ENCODE results near the gene ZNF467. TPM values are rescaled to one million over a fixed set of nuclear protein-coding genes. Genes with fewer than 3 reads are reported as not detected.

The ZNF467 gene
- total RNA-seq, 4 donors from 2014 or later: 1.2 to 4.4 (median 2.0) TPM

DNA sequence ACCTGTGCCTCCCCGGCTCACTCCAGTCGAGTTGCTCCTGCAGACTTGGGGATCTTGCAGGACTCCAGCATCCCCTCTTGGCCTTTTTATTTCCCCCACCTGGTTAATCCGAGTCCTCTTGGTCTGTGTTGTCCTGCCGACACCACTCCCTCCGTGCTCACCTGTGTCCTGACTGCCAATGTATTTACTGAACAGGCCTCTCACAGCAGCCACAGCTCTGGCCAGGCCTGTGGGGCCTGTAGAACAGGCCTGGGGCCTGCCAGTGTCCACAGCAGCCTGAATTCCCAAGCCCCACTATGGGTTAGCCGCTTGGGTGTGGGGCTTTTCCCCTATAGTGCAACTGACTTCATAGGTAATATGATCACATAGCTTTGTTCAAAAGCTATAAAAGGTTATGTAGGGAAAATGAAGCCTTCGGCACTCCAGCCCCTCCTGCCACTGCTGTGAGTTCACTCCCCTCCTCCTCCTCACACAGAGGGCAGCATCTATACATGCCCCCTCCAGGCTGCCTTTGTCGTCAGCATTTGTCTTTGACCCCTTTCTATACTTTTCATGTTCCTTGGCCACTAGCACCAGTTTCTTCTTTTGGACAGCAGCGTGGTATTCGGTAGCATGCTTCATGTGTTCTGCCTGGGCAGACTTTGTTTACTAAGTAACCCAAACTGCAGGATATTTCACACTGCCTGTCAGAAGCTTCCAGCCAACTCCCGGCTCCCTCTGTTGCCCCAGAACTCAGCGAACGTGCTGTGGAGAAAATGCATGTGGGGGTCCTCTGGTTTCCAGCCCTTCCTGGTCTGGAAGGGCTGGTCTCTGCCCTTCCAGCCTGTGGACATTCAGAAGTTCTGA lies 46.1 kb downstream of the ZNF467 start:
- H3K36me3 ChIP-seq: peaks cover 21 to 100% (median 28%) of the 10 kb centered on the region in 3 donors
- TF ChIP-seq POLR2A (IDR thresholded peaks at IDR 0.05): no peak
- TF ChIP-seq, protein P1, sequence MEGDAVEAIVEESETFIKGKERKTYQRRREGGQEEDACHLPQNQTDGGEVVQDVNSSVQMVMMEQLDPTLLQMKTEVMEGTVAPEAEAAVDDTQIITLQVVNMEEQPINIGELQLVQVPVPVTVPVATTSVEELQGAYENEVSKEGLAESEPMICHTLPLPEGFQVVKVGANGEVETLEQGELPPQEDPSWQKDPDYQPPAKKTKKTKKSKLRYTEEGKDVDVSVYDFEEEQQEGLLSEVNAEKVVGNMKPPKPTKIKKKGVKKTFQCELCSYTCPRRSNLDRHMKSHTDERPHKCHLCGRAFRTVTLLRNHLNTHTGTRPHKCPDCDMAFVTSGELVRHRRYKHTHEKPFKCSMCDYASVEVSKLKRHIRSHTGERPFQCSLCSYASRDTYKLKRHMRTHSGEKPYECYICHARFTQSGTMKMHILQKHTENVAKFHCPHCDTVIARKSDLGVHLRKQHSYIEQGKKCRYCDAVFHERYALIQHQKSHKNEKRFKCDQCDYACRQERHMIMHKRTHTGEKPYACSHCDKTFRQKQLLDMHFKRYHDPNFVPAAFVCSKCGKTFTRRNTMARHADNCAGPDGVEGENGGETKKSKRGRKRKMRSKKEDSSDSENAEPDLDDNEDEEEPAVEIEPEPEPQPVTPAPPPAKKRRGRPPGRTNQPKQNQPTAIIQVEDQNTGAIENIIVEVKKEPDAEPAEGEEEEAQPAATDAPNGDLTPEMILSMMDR (IDR thresholded peaks at IDR 0.05): no peak

DNA sequence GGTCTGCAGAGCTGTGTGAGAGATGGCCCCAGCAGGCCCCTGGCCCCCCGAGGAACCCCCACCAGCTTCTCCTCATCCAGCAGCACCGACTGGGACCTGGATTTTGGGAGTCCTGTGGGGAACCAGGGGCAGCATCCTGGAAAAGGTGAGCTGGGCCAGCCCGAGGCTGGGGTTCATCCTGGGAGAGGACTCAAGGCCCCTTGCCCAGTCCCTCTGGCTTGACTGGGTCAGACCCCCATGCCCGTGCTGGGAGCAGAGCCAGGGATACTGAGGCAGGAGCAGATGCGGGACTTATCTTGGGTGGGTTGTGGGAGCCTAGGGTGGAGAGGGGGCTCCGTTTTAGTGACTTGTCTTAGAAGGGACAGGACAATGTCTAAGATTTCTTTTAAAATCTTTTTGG lies 47.5 kb downstream of the ZNF467 start:
- Histone ChIP-seq H3K4me3 (no peak overlapping the region), H3K4me1 (peaks cover 0 to 15% (median 0%) of the 10 kb centered on the region in 3 donors), H3K9me3 (no peaks in the 10 kb centered on the region), H3K36me3 (peaks cover 24 to 100% (median 28%) of the 10 kb centered on the region in 3 donors), H3K27ac (no peak overlapping the region), H3K27me3 (no peaks in the 10 kb centered on the region)
- no peak for DNase-seq
- WGBS, 2 donors: 69 to 100% methylated on average over 2 to 3 of the region's 6 CpGs
- intact Hi-C loops (cut with DNase I): no loop called here
- TF ChIP-seq POLR2A (IDR thresholded peaks at IDR 0.05): no peak
- TF ChIP-seq, protein P1 (IDR thresholded peaks at IDR 0.05): no peak

More for the DNA sequence above, 46.1 kb downstream of the ZNF467 start:
- intact Hi-C loops (cut with DNase I): no loop called here
- 84 to 85% methylated on average over 11 to 13 of the region's 13 CpGs for WGBS, 2 donors
- DNase-seq: no peak
- no peak overlapping the region for H3K4me3 ChIP-seq
- peak overlapping the region in 1 of 4 donors; percentile 30 for H3K27ac ChIP-seq
- H3K4me1 ChIP-seq: peaks cover 0 to 20% (median 0%) of the 10 kb centered on the region in 3 donors
- no peaks in the 10 kb centered on the region for H3K9me3 ChIP-seq
- H3K27me3 ChIP-seq: no peaks in the 10 kb centered on the region

DNA sequence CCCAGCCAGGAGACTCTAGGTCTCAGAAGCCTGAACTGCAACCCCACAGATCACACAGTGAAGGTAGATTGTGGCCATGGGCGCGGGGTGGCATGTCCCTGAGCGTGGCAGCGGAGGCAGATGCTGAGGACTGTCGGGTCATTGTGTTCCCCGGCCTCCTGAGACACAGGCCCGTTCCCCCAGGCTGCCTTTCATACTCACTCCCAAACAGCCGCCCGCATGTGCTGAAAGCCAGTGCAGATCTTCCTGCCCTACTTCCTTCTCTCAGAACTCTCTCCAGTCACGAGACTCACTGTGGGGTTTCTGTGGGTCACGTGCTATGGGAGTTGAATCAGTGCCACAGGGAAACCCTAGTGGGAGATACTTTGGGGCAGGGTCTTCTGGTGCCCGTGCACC lies 48.0 kb downstream of the ZNF467 start:
- Histone ChIP-seq H3K27me3 (no peaks in the 10 kb centered on the region), H3K36me3 (peaks cover 24 to 100% (median 28%) of the 10 kb centered on the region in 3 donors), H3K4me3 (no peak overlapping the region), H3K9me3 (no peaks in the 10 kb centered on the region), H3K4me1 (peaks cover 0 to 20% (median 0%) of the 10 kb centered on the region in 3 donors), H3K27ac (no peak overlapping the region)
- intact Hi-C loops (cut with DNase I): no loop called here
- DNase-seq: no peak
- WGBS, 2 donors: 65 to 80% methylated on average over 4 to 11 of the region's 12 CpGs
- TF ChIP-seq, protein P1 (IDR thresholded peaks at IDR 0.05): no peak
- TF ChIP-seq POLR2A (IDR thresholded peaks at IDR 0.05): no peak

DNA sequence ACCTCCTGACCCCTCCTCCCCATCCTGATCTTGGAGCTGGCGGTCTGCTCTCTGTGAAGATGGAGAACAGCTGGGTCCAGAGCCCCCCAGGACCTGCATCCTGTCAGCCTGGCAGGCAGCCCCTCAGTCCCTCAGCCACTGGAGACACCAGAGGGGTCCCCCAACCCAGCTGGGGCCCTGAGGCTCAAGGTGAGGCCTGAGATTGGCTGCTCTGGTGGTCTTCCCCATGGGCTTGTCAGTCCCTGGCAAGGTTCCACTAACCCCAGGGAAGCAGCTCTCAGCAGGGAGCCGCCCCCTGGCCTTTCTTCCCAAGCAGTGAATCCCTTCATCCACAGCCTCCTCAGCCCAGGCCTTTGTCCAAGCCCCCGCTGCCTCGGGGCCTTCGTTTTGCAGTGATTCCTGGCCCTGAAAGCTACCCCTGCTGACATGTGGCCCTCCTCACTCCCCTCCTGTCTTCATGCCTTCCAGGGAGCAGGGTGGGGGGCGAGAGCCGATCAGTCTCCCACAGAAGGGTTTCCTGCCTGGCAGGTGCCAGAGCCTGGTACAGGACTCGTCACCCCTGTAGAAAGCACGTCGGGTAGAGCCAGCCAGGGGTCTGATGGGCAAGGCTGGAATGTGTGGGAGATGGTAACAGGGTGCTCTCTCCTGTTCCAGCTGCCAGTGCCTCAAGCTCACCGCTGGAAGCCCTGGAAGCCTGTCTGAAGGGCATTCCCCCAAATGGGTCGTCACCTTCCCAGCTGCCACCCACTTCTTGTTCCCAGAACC lies 48.5 kb downstream of the ZNF467 start:
- WGBS, 2 donors: 88 to 100% methylated on average over 1 to 5 of the region's 12 CpGs
- H3K27me3 ChIP-seq: no peaks in the 10 kb centered on the region
- no peak overlapping the region for H3K4me3 ChIP-seq
- DNase-seq: no peak
- H3K27ac ChIP-seq: no peak overlapping the region
- peaks cover 24 to 100% (median 28%) of the 10 kb centered on the region in 3 donors for H3K36me3 ChIP-seq
- H3K9me3 ChIP-seq: no peaks in the 10 kb centered on the region
- TF ChIP-seq, protein P1 (IDR thresholded peaks at IDR 0.05): no peak
- no peak for TF ChIP-seq POLR2A (IDR thresholded peaks at IDR 0.05)
- peaks cover 0 to 26% (median 0%) of the 10 kb centered on the region in 3 donors for H3K4me1 ChIP-seq
- intact Hi-C loops (cut with DNase I): no loop called here

All from esophagus squamous epithelium (tissue), 5 donors.